ENCODE measurements around the gene SPACA6.
"Not testable (repeated sequence)": the region's sequence is repeated elsewhere in the genome, so short reads cannot be mapped to it uniquely, and the experiment has no call there.

The SPACA6 gene

GRCh38 chr19:51693260-51693659, at the start of gene SPACA6:
SPACA6 (plus strand) TSS chr19:51693330; CDS start chr19:51693527, 197 bp downstream.
- Histone ChIP-seq H3K36me3 (ENCODE audit: low read length) (no peaks in the 10 kb centered on the region), H3K4me3 (ENCODE audit: insufficient read depth, low read length, poor library complexity, severe bottlenecking) (no peak within 1 kb of the TSS), H3K27ac (ENCODE audit: low read depth, low read length) (no peak within 1 kb of the TSS), H3F3A (ENCODE audit: insufficient read depth) (no peaks in the 10 kb centered on the region), H4K20me1 (ENCODE audit: low read depth, low read length) (no peaks in the 10 kb centered on the region), H3K79me2 (ENCODE audit: insufficient read depth, low read length) (no peaks in the 10 kb centered on the region), H3K9me3 (ENCODE audit: insufficient read depth, low read length) (no peaks in the 10 kb centered on the region), H3K9ac (ENCODE audit: low read length) (no peak within 1 kb of the TSS), H3K4me2 (ENCODE audit: low read depth, low read length, poor library complexity, severe bottlenecking) (no peak within 1 kb of the TSS), H3K27me3 (ENCODE audit: low read length) (no peaks in the 10 kb centered on the region), H3K9me2 (replicated peaks; ENCODE audit: insufficient read depth, low read length) (no peaks in the 10 kb centered on the region), H2AFZ (ENCODE audit: low read depth, low read length, severe bottlenecking) (no peak within 1 kb of the TSS)
- TF ChIP-seq EZH2phosphoT487 (conservative IDR thresholded peaks at IDR 0.05; ENCODE audit: low read length): no peak
- TF ChIP-seq CTCF (IDR thresholded peaks at IDR 0.05; ENCODE audit: insufficient read depth, low read length, poor library complexity, severe bottlenecking): no peak

- Histone ChIP-seq H3K9me2 (replicated peaks; ENCODE audit: insufficient read depth, low read length) (no peaks in the 10 kb centered on the region), H3K9ac (ENCODE audit: low read length) (no peak overlapping the region), H4K20me1 (ENCODE audit: low read depth, low read length) (no peaks in the 10 kb centered on the region), H3K36me3 (ENCODE audit: low read length) (no peaks in the 10 kb centered on the region), H3K4me2 (ENCODE audit: low read depth, low read length, poor library complexity, severe bottlenecking) (no peak overlapping the region), H3K4me3 (ENCODE audit: insufficient read depth, low read length, poor library complexity, severe bottlenecking) (no peak overlapping the region), H3K9me3 (ENCODE audit: insufficient read depth, low read length) (no peaks in the 10 kb centered on the region), H3K27me3 (ENCODE audit: low read length) (no peaks in the 10 kb centered on the region), H3K27ac (ENCODE audit: low read depth, low read length) (no peak overlapping the region), H3K79me2 (ENCODE audit: insufficient read depth, low read length) (no peaks in the 10 kb centered on the region), H2AFZ (ENCODE audit: low read depth, low read length, severe bottlenecking) (no peak overlapping the region), H3F3A (ENCODE audit: insufficient read depth) (no peaks in the 10 kb centered on the region)
- TF ChIP-seq EZH2phosphoT487 (conservative IDR thresholded peaks at IDR 0.05; ENCODE audit: low read length): no peak
- no peak for TF ChIP-seq CTCF (IDR thresholded peaks at IDR 0.05; ENCODE audit: insufficient read depth, low read length, poor library complexity, severe bottlenecking)
Measured at GRCh38 chr19:51644636-51645271, 48.4 kb upstream of the SPACA6 start.

GRCh38 chr19:51646730-51647129, 46.4 kb upstream of the SPACA6 start, which contains the start of gene SIGLEC14:
SIGLEC14 (minus strand) TSS chr19:51646825; CDS start chr19:51646759, 66 bp downstream.
- not testable (repeated sequence) for H3K27me3 ChIP-seq (ENCODE audit: low read length); H3K27ac ChIP-seq (ENCODE audit: low read depth, low read length); H3K36me3 ChIP-seq (ENCODE audit: low read length); H3K4me2 ChIP-seq (ENCODE audit: low read depth, low read length, poor library complexity, severe bottlenecking); H4K20me1 ChIP-seq (ENCODE audit: low read depth, low read length); H3K9me2 ChIP-seq (replicated peaks; ENCODE audit: insufficient read depth, low read length); H3K4me3 ChIP-seq (ENCODE audit: insufficient read depth, low read length, poor library complexity, severe bottlenecking); H2AFZ ChIP-seq (ENCODE audit: low read depth, low read length, severe bottlenecking); H3F3A ChIP-seq (ENCODE audit: insufficient read depth); H3K79me2 ChIP-seq (ENCODE audit: insufficient read depth, low read length); H3K9ac ChIP-seq (ENCODE audit: low read length); H3K9me3 ChIP-seq (ENCODE audit: insufficient read depth, low read length)

- Histone ChIP-seq H3F3A (ENCODE audit: insufficient read depth) (no peaks in the 10 kb centered on the region), H3K4me2 (ENCODE audit: low read depth, low read length, poor library complexity, severe bottlenecking) (no peak overlapping the region), H3K36me3 (ENCODE audit: low read length) (no peaks in the 10 kb centered on the region), H3K27me3 (ENCODE audit: low read length) (no peaks in the 10 kb centered on the region), H3K4me3 (ENCODE audit: insufficient read depth, low read length, poor library complexity, severe bottlenecking) (no peak overlapping the region), H2AFZ (ENCODE audit: low read depth, low read length, severe bottlenecking) (no peak overlapping the region), H3K79me2 (ENCODE audit: insufficient read depth, low read length) (no peaks in the 10 kb centered on the region), H3K9me3 (ENCODE audit: insufficient read depth, low read length) (no peaks in the 10 kb centered on the region), H4K20me1 (ENCODE audit: low read depth, low read length) (no peaks in the 10 kb centered on the region), H3K27ac (ENCODE audit: low read depth, low read length) (no peak overlapping the region), H3K9ac (ENCODE audit: low read length) (no peak overlapping the region), H3K9me2 (replicated peaks; ENCODE audit: insufficient read depth, low read length) (no peaks in the 10 kb centered on the region)
- no peak for TF ChIP-seq CTCF (IDR thresholded peaks at IDR 0.05; ENCODE audit: insufficient read depth, low read length, poor library complexity, severe bottlenecking)
- TF ChIP-seq EZH2phosphoT487 (conservative IDR thresholded peaks at IDR 0.05; ENCODE audit: low read length): no peak
Measured at GRCh38 chr19:51647318-51647717, 45.8 kb upstream of the SPACA6 start.
